Heart right ventricle (tissue), 16 donors: ENCODE data around the gene TM9SF2. TPM values are rescaled to one million over a fixed set of nuclear protein-coding genes. Genes with fewer than 3 reads are reported as not detected.
A peak's percentile ranks its signal among the peaks of the same experiment; 100 is the strongest.
"Not testable (repeated sequence)": the region's sequence is repeated elsewhere in the genome, so short reads cannot be mapped to it uniquely, and the experiment has no call there.

Source experiments
- ATAC-seq, 8 donors: fragments of 200-7000 bp; cut with Tn5 transposase; one replicate each; pipeline ENCODE4 v1.9.1; 2020; ENCODE audit warnings: mild to moderate bottlenecking in 8 of 8, moderate library complexity in 8 of 8, moderate number of reproducible peaks in 1 of 8
- DNase-seq, 2 donors: peaks; one replicate each; pipeline ENCODE4 v3.0.0-alpha.2; 2020
- H3K27ac ChIP-seq, 10 donors: fragments of 200-600 bp; sonication (generic) in 2 of 10; one replicate each; pipeline versions ENCODE4 v1.5.0 to v1.8.0; 2020 to 2022; ENCODE audit warnings: mild to moderate bottlenecking in 3 of 10
- H3K27me3 ChIP-seq, 7 donors: fragments of 200-600 bp; one replicate each; pipeline ENCODE4 v1.8.0; 2021 to 2022; ENCODE audit warnings: mild to moderate bottlenecking in 2 of 7
- H3K36me3 ChIP-seq, 9 donors: fragments of 200-600 bp; sonication (generic) in 1 of 9; one replicate each; pipeline versions ENCODE4 v1.5.0 to v1.8.0; 2020 to 2022; ENCODE audit warnings: mild to moderate bottlenecking in 2 of 9
- H3K4me1 ChIP-seq, 9 donors: fragments of 200-600 bp; sonication (generic) in 1 of 9; one replicate each; pipeline versions ENCODE4 v1.5.0 to v1.8.0; 2020 to 2022; ENCODE audit warnings: mild to moderate bottlenecking in 4 of 9
- H3K4me3 ChIP-seq, 10 donors: fragments of 200-600 bp; sonication (generic) in 2 of 10; one replicate each; pipeline versions ENCODE4 v1.5.0 to v1.8.0; 2020 to 2022; ENCODE audit warnings: mild to moderate bottlenecking in 7 of 10, moderate library complexity in 2 of 10
- H3K9me3 ChIP-seq, 11 donors: fragments of 200-600 bp in 10 of 11; sonication (generic) in 2 of 11; one replicate each; pipeline versions ENCODE4 v1.5.0 to v1.8.0; 2013 to 2022; ENCODE audit warnings: mild to moderate bottlenecking in 2 of 11, control low read depth in 1 of 11, moderate library complexity in 1 of 11
- WGBS, 2 donors: extraction: QIAGEN DNeasy Blood & Tissue Kit; methylation state at CpG; one replicate each; pipeline ENCODE4 v1.1.7; 2013; ENCODE audit warnings: inconsistent platforms in 1 of 2; 5-methylcytosine and 5-hydroxymethylcytosine counted together
- intact Hi-C, 10 donors: fragments of 100-400 bp; cut with DNase I; formaldehyde crosslinking; loops; one replicate each; pipeline versions ENCODE4 v1.11.1 to v1.14.2; 2022
- polyA plus RNA-seq, 2 donors: library from polyadenylated mRNA; stranded (reverse); fragments of 200-250 nt; gene quantifications; one replicate each; pipeline ENCODE4 v1.2.3, GENCODE V29; 2013
- total RNA-seq, 10 donors: library from RNA; stranded (reverse); fragmentation: NEBNext Ultra II Directional in 3 of 10; extraction: Animal tissue kit (Norgen Biotek cat#: 25700) in 3 of 10; gene quantifications; one replicate each; pipeline versions ENCODE4 v1.2.1 to v1.2.4, GENCODE V29; 2021 to 2023
- TF ChIP-seq, protein P1 (sequence below), 9 donors: fragments of 200-600 bp; sonication (generic) in 2 of 9; IDR thresholded peaks; one replicate each; pipeline versions ENCODE4 v1.5.0 to v1.8.0; 2021 to 2022; ENCODE audit warnings: antibody characterized with exemption in 9 of 9, mild to moderate bottlenecking in 5 of 9, moderate library complexity in 1 of 9
- donor health status: Arrhythmogenic right ventricular cardiomyopathy.
- donor health status: ischemic (EF 13 %, LVEDD 7.1; RV severe dilation, severe dysfunction).
- donor health status: healthy with polysubstance abuse.
- donor health status: DM: no; HTN: yes; CAD: no.
- donor health status: DM: no; HTN: no; CAD: no.
- donor health status: ischemic (EF 25% LVEDD 6.9; RV normal size, moderate dysfunction).
- donor health status: ischemic (EF 25% LVEDD 5.7; RV mildly dilated, moderate dysfunction).
- donor health status: healthy.
- donor health status: DM: yes; HTN: yes; CAD: no.
- donor health status: Ischemic cardiomyopathy.
- donor health status: ischemic (EF 35%, LVEDD 5.7; RV mildly dilated, moderate dysfunction).
- donor health status: nonischemic (EF 11% LVEDD 7.7; RV severe dilation, severe dysfunction).
- donor health status: DM: yes; HTN: yes; CAD: no.
- donor health status: PGD.
- donor health status: ischemic (EF 29% LVEDD 5.4; RV normal size, mild dysfunction).
- donor health status: nonischemic (EF 23%, LVEDD 6.1; RV moderate dilation, normal function).

The TM9SF2 gene
- total and polyA plus RNA-seq, 12 donors = 27.9 to 78.8 (median 61.1) TPM

DNA sequence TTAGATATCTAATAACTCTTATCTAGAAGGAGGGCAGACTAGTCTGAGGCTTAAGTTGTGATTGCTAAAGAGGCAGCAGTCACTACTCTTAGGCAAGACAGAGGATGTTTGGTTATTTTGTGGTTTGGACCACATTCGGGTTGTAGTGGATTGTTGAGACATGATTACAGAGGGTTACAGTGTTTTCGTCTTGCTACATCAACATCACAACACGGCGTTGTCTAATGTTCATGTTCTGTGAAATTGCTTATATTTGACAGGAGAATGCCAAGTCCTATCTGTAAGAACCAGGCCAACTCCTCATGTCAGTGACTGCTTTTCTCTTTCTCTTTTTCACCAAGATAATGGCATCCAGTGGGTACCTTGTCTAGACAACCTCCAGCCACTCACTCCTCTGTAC, 16.8 kb upstream of the TM9SF2 start:
- WGBS, 2 donors = 84 to 86% methylated on average over 4 of the region's 4 CpGs
- DNase-seq (no peak), ATAC-seq (peak in 1 of 8 donors; percentile 44)
- Histone ChIP-seq H3K4me3 (no peak overlapping the region), H3K27ac (peak overlapping the region in 1 of 10 donors; percentile 26), H3K27me3 (no peaks in the 10 kb centered on the region), H3K9me3 (peaks cover 0 to 9% (median 0%) of the 10 kb centered on the region in 11 donors), H3K4me1 (peaks cover 0 to 14% (median 0%) of the 10 kb centered on the region in 9 donors), H3K36me3 (no peaks in the 10 kb centered on the region)
- TF ChIP-seq, protein P1, sequence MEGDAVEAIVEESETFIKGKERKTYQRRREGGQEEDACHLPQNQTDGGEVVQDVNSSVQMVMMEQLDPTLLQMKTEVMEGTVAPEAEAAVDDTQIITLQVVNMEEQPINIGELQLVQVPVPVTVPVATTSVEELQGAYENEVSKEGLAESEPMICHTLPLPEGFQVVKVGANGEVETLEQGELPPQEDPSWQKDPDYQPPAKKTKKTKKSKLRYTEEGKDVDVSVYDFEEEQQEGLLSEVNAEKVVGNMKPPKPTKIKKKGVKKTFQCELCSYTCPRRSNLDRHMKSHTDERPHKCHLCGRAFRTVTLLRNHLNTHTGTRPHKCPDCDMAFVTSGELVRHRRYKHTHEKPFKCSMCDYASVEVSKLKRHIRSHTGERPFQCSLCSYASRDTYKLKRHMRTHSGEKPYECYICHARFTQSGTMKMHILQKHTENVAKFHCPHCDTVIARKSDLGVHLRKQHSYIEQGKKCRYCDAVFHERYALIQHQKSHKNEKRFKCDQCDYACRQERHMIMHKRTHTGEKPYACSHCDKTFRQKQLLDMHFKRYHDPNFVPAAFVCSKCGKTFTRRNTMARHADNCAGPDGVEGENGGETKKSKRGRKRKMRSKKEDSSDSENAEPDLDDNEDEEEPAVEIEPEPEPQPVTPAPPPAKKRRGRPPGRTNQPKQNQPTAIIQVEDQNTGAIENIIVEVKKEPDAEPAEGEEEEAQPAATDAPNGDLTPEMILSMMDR (IDR thresholded peaks at IDR 0.05) = no peak
- intact Hi-C loops = no loop called here

DNA sequence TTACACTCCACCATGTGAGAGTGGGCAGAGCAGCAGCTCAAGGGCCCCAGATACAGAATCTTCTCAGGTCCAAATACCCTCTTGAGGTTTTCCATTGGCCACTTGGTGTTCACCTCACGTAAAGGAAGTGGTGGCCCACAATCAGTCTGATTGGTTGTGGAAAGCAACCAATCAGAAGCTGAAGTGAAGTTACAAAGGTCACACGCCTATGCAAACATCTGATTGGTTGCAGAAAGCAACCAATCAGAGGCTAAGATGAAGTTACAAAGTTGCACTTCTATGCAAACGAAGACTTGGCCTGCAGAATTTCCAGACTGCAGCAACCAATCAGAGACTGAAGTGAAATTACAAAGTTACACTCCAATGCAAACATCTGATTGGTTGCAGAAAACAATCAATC, 14.3 kb upstream of the TM9SF2 start:
- Histone ChIP-seq H3K4me1 (peaks cover 0 to 15% (median 0%) of the 10 kb centered on the region in 9 donors), H3K4me3 (no peak overlapping the region), H3K27me3 (no peaks in the 10 kb centered on the region), H3K36me3 (no peaks in the 10 kb centered on the region), H3K9me3 (peaks cover 0 to 9% (median 0%) of the 10 kb centered on the region in 11 donors), H3K27ac (no peak overlapping the region)
- TF ChIP-seq, protein P1 (IDR thresholded peaks at IDR 0.05) = no peak
- WGBS, 2 donors = 86 to 90% methylated on average over 3 of the region's 3 CpGs
- DNase-seq (no peak), ATAC-seq (no peak)
- intact Hi-C loops = no loop called here

DNA sequence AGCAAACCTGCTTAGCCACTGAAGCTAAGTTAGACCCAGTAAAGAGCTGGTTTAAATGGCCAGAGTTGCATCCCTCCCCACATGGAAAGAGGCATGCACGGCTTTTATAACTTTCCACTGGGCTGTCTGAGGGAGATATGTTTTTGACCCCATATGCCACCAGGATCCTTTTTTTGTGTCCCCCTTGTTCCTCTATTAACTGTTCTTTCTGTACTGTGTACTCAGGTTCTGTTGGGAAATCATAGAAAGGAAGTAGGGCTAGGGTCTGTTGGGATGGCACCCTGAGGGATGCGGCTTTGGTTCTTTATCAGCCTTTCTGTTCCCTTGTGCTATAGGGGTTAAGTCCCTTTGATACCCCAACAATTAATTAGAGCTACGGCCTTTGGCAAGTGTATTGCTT, 12.2 kb upstream of the TM9SF2 start:
- 74 to 86% methylated on average over 3 of the region's 3 CpGs for WGBS, 2 donors

DNA sequence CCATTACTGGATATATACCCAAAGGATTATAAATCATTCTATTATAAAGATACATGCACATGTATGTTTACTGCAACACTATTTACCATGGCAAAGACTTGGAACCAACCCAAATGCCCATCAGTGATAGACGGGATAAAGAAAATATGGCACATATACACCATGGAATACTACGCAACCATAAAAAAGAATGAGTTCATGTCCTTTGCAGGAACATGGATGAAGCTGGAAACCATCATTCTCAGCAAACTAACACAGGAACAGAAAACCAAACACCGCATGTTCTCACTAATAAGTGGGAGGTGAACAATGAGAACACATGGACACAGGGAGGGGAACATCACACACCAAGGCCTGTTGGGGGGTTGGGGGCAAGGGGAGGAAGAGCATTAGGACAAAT, 9.5 kb upstream of the TM9SF2 start:
- H3K4me1 ChIP-seq = peaks cover 0 to 20% (median 6%) of the 10 kb centered on the region in 9 donors
- ATAC-seq, DNase-seq, intact Hi-C loops, H3K36me3 ChIP-seq, H3K4me3 ChIP-seq, H3K27me3 ChIP-seq, H3K9me3 ChIP-seq, H3K27ac ChIP-seq: not testable (repeated sequence)
- 95 to 97% methylated on average over 3 of the region's 3 CpGs for WGBS, 2 donors

More for the DNA sequence above, 12.2 kb upstream of the TM9SF2 start:
- Histone ChIP-seq H3K27ac (no peak overlapping the region), H3K27me3 (no peaks in the 10 kb centered on the region), H3K4me3 (no peak overlapping the region), H3K9me3 (peaks cover 0 to 9% (median 0%) of the 10 kb centered on the region in 11 donors), H3K4me1 (peaks cover 0 to 14% (median 0%) of the 10 kb centered on the region in 9 donors), H3K36me3 (no peaks in the 10 kb centered on the region)
- intact Hi-C loops = no loop called here
- DNase-seq (no peak), ATAC-seq (no peak)
- TF ChIP-seq, protein P1 (IDR thresholded peaks at IDR 0.05) = no peak

DNA sequence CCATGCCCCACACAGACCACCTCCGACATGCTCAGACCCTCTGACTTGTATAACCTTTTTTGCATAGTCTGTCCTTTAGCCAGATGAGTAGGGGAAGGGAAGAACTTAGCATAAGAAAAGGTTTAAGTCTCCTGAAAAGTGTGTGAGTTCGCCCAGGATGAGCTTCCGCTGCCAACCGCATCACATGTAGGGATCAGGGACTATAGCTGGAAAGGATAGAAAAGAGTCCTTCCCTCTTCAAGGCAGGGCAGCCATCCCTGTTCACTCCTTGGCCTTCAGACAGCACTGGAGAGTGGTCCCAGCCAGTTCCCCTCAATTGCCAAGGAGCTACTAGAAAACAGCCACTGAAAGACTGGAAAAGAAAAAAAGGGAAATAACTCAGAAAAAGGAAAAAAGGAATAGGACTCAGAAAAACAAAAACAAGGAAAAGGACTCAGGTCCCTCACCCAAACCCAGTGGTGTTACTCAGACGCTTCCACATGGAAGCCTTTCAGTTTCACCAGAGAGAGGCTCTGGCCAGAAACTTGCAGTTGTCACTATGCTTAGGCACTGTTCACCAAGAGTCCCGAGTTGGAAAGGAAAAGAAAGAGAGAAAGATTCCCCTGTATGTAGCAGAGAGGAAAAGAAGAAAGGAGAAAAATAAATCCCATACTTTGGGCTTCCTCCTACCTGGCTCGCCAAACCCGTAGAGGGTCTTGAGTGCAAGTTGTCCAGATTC, 5.6 kb upstream of the TM9SF2 start:
- intact Hi-C loops = loop anchor here in 2 of 10 donors (5.0 kb wide), 1 partner anchor 53 kb away; no protein-coding TSS in a partner anchor
- Histone ChIP-seq H3K9me3 (peaks cover 0 to 6% (median 0%) of the 10 kb centered on the region in 11 donors), H3K4me1 (peaks cover 3 to 50% (median 30%) of the 10 kb centered on the region in 9 donors), H3K27ac (peak overlapping the region in 9 of 10 donors; percentile 44 to 95 (median 71)), H3K36me3 (no peaks in the 10 kb centered on the region), H3K27me3 (no peaks in the 10 kb centered on the region), H3K4me3 (peak overlapping the region; percentile 3 to 55 (median 47))
- WGBS, 2 donors = 80 to 85% methylated on average over 8 of the region's 8 CpGs
- DNase-seq = no peak
- no peak for ATAC-seq
- TF ChIP-seq, protein P1 (IDR thresholded peaks at IDR 0.05) = no peak
